UCSD-AML1 (cell line): ENCODE data around the gene BIRC2.
"Not testable (repeated sequence)": the region's sequence is repeated elsewhere in the genome, so short reads cannot be mapped to it uniquely, and the experiment has no call there.

Experiments used
- DNase-seq: peaks from one replicate; lab custom pipeline; 2025; ENCODE audit not compliant: unreplicated experiment; lab: John Stamatoyannopoulos, UW

The BIRC2 gene

GRCh38 chr11:102374633-102375424 is 27.8 kb downstream of the BIRC2 start:
- DNase-seq, result not testable (repeated sequence)

GRCh38 chr11:102375720-102376399 is 28.8 kb downstream of the BIRC2 start:
- no peak for DNase-seq

GRCh38 chr11:102377891-102378290 is 30.9 kb downstream of the BIRC2 start:
- no peak for DNase-seq

GRCh38 chr11:102378818-102379217 is 31.8 kb downstream of the BIRC2 start:
- DNase-seq, result no peak

DNA sequence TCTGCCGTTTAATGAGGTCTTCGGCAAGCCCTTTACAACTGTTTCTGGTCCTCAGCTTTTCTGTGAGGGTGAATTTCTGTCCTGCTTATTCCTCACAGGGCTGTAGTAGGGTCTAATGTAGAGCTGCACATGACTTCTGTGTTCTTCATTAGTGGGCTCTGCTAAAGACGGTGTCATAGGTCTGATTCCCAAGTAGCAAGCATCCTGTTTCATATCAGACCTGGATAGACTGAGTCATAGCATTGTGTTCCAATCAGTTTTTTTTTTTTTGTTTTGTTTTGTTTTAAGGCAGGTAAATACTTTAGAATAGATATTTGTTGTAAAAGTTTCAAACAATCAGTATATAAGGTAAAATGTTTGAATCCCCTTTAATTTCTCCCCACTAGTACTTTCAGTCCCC is 35.4 kb downstream of the BIRC2 start:
- DNase-seq, result no peak

DNA sequence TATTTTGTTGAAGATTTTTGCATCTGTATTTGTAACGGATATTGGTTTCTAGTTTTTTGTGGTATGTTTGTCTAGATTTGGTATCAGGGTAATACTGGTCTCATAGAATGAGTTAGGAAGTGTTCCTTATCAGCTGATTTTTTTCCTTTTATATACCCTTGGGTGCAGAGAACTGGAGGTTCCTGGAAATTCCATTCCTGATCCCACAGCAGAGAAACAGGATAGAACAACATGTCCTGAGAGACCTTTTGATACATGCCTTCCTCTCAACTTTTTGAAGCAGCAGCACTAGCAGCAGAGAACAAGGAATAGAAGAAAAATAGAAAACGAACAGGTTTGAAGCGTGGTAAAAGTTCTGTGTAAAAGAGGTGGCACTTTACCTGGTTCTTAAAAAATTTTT is 36.8 kb downstream of the BIRC2 start:
- DNase-seq, result no peak

GRCh38 chr11:102384419-102385079 is 37.5 kb downstream of the BIRC2 start:
- peak; percentile 13 for DNase-seq

DNA sequence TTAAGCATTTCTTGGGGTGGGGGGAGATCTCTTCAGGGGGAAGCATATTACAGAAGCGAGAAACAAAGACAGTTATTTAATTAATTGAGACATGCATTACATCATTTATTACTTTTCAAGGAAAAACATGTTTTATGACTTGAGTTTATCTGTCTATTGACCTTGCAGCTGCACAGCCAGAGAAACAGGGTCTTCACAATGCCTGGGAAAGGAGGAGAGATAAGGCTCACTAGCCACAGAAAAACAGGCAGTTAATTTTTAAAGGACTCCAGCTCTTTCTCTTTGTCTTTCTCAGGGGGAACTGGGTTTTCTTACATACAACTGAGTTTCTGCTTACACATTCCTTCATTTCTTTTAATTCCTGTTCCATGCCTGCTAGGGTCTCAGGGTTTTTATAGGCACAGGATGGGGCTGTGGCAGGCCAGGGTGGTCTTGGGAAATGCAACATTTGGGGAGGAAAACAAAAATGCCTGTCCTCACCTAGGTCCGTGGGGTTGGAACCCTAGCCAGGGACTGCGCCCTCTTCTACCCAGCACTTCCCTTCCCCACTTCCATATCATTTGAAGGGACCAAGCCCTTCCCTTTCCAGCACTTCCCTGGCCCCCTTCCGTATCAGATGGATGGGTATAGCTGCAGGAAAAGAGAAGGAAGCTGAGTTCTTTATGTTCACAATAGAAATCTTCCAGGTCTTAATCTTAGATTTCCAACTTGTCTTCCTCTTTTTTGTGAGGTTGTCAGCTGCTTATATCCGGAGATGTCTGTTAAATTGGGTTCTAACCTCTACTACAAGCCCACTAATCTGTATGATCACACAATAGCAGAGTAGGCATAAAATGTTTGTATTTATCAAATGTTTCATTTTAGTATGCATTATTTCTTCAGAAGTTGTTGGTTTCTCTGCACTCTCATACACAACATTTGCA is 38.3 kb downstream of the BIRC2 start:
- DNase-seq, result peak; percentile 24

GRCh38 chr11:102386136-102386734 is 39.2 kb downstream of the BIRC2 start:
- no peak for DNase-seq

GRCh38 chr11:102387043-102387781 is 40.2 kb downstream of the BIRC2 start:
- no peak for DNase-seq

GRCh38 chr11:102389253-102389652 is 42.2 kb downstream of the BIRC2 start:
- no peak for DNase-seq

DNA sequence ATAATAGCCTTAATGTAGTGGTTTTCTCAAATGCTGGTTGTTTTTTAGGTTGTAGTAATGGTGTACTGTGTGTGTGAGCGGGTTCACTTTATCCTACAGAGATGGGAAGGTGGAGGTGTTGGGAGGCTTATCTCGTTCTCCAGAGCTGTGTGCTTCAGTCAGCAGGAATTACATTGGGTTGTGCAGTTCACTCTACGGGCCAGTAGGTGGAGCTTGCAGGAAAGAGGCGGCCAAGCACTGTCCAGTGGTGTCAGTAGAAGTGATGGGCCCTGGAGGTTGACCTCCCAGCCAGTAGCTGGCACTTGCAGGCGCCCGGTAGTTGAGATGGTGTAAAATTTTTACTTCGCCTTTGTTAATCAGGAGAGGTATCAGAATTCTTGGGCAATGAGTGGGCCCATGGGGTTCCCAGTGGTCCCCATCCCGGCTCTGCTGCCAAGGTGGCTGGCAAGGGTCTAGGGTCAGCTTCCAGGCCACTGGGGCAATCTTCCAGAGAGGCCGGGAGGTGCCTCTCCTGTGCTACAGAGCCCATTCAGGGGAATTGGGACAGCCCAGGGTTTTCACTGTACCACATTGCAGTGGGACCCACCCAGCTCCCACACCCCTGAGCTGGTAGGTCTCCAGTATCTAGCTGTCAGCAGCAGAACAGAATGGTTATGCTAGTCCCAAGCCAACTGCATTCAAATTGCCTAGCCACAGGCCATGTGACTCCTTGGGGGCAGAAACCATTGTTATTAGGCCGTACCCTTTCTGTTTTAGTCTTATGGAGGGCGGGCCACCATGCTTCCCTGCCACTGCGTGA is 43.9 kb downstream of the BIRC2 start:
- peak; percentile 38 for DNase-seq

DNA sequence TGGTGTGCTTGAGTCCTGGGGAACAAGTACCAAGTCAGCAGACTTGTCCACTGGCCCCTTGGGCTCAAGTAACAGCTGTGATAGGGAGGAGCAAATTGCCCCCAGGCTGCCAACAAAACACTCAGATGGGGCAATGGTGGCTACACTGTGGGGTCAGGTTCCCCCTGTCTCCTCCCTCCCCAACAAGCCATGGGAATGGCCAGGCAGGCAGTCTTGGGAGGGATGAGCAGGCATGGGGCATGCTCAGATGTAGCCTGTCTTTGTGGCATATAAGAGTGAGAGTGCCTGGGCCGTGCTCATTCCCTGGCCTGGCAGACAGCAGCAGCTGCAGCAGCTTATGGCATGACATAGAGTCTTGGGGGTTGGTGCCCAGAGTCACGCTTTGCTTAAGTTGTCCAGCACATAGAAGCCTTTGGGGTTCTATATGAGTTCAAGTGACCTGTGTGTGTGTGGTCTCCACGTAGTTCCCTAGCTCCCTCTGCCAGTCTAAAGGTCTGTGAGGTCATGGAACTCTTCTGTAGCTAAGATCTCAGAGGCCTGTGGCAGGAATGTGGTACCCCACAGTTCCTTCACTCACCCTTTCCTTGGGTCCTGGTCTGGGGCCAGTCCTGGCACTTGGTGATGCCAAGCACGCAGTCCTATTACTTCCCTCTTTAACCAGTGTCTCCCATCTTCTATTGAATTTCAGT is 44.7 kb downstream of the BIRC2 start:
- no peak for DNase-seq

- DNase-seq, result peak; percentile 15
These were observed 46.3 kb downstream of the BIRC2 start for GRCh38 chr11:102393272-102393730.

- DNase-seq, result no peak
These were observed 48.8 kb downstream of the BIRC2 start for GRCh38 chr11:102395720-102396393.

DNA sequence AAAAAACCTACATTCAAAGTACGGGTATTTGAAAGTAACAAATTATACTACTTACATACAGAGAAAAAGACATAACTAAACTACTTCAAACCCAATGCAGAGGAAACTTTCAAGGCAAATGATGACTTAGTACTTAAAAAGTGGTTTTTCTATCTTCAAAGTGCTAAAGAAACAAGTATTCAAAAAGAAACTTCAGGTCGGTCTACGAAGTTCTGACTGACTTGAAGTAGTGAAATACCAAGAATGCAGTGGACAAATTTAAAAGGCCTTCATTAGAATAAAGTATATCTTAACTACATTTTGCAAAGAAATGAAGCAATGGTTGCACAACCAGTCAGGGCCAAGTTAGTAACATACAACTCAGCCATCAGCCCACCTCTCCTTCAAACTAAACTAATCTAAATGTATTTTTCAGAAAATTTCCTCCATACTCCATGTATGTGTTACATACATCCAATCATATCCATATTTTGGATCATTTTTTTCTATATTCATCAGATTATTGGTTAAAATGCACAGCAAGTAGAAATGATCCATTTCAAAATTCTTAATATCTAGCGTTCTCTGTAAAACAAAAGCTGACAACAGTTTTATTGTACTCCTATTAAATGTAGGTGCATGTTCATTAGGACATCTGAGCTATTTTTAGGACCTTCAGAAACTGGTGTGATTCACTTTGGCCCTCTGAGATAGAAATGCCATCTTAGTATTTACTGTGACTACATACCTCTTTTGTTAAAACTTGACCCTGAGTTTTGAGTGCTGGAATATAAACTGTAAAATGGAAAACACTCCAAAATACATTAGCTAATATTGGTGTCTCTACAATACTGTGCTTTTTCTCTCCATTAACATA is 49.9 kb downstream of the BIRC2 start:
- no peak for DNase-seq

GRCh38 chr11:102398297-102398696 is 51.3 kb downstream of the BIRC2 start:
- no peak for DNase-seq
